GM13977 (cell line): ENCODE data around the gene VARS1.
A peak's percentile ranks its signal among the peaks of the same experiment; 100 is the strongest.
"Not testable (repeated sequence)": the region's sequence is repeated elsewhere in the genome, so short reads cannot be mapped to it uniquely, and the experiment has no call there.

Source experiments
- DNase-seq: peaks from one replicate; pipeline ENCODE4 v3.0.0; 2012; ENCODE audit warnings: low spot score
- CTCF ChIP-seq: IDR thresholded peaks from 2 replicates; pipeline ENCODE4 v1.5.1; 2012; ENCODE audit warnings: mild to moderate bottlenecking, control low read depth; ENCODE audit not compliant: insufficient read depth; ENCODE audit errors: extremely low read depth, missing control alignments
- in situ Hi-C: fragments of 300-500 bp; cut with MboI; formaldehyde crosslinking; loops from one replicate; pipeline ENCODE4 v1.12.0; 2022; ENCODE audit warnings: low sequenced_read_pairs, low pct_unique_long_range_greater_than_20kb, mixed read lengths, inconsistent platforms; ENCODE audit not compliant: unreplicated experiment

The VARS1 gene

DNA sequence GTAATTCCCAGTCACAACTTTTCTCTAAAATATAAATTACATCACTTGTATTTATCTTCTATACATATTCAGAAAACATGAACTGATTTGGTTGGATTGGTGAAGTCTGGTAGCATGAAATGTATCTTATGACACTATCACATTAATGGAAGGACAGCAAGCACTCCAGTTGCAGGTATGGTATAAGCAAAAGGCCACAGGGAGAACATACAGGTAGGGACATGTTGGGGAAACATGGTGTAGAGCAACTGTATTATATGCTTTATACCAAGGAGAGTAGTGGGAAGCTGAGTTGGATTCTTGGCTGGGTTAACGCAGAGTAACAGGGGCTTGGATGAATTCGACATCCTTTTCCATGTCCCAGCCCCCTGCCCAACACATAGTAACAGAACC, 1.4 kb upstream of the VARS1 start:
- DNase-seq: no peak
- in situ Hi-C loops: no loop called here
- no peak for TF ChIP-seq CTCF

GRCh38 chr6:31794866-31795615, 511 bp downstream of the VARS1 start:
- DNase-seq: no peak
- in situ Hi-C loops: no loop called here
- no peak for TF ChIP-seq CTCF

DNA sequence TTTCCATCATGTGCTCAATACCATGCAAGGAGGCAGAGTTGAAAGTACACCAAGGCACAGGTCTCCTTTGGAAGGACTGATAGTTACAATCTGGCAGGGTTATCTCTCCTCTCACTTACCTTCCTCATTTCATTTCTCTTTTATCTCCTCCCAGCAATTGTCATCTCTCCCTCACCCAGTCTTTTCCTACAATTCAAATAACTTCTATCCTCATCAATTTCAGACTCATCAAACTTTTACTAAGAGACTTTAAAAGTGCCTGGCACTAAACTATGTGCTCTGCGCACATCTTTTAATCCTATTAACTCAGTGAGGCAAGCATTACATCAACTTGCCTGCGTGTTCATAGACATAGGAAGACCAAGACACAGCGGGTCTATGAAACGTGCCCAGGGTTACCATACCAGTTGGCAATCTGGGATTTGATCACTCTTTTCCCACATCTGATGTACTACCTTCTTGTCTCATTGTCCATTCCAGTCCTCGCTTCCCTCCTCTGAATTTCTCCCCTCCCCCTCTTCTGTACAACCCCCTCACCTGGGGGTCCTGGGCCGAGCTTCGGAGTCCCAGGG, 1.2 kb downstream of the VARS1 start:
- in situ Hi-C loops: no loop called here
- peak; percentile 44 for DNase-seq

DNA sequence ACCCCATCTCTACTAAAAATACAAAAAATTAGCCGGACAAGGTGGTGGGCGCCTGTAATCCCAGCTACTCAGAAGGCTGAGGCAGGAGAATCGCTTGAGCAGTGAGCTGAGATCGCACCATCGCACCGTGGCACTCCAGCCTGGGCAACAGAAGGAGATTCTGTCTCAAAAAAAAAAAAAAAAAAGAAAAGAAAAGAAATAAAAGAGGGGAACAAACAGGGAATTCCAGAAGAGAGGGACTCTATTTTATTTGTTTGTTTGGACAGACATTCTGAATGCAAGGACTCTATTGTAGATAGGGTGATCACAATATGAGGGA, 1.7 kb downstream of the VARS1 start:
- DNase-seq, in situ Hi-C loops: not testable (repeated sequence)

More for the DNA sequence above, 1.2 kb downstream of the VARS1 start:
- no peak for TF ChIP-seq CTCF

- no peak for DNase-seq
- TF ChIP-seq CTCF: no peak
- in situ Hi-C loops: no loop called here
Measured at GRCh38 chr6:31792761-31793171, 2.8 kb downstream of the VARS1 start.

DNA sequence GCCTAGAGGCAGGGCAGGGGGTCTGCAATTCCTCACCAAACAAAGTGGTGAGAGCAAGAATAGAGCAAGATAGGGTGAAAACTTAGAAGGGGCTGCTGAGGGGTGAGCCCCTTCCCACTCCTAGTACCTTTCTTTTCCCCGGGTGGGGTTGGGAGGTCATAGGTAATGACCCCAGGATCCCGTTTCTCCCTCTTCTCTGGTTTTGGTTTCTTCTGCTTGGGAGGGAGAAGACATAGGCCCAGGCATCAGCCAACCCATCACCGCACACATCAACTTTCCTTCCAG, 3.5 kb downstream of the VARS1 start:
- TF ChIP-seq CTCF: no peak
- in situ Hi-C loops: no loop called here
- no peak for DNase-seq

DNA sequence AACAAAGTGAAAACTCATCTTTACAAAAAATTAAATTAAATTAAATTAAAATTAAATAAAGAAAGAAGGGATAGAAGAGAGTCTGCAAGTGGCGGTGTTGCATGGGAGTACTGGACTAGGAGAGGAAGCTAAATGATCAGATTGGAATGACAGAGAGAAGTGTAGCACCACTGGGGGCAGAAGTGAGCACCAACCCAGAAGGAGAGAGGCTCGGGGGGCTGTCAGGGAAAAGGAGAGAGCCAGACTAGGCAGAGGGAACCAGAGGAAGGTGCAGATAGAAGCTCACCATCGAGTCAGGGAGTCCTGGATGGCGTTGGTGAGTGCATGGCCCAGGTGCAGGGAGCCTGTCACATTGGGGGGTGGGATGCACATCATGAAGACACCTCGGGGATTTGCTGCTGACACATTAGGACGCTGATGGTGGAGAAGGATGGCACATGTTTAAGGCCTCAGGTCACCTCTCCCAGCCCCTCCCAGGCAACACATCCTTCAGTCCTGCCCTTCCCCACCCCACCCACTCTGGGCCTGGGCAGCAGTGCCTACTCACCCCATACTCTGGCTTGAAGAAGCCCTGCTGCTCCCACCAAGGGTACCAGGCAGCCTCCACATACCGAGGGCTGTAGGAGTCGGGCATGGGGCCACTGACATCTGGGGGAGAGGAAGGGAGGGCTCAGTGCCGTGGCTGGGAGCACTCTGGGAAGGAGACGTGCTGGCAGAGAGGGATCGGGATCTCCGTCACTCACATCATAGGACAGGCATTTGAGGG, 4.0 kb downstream of the VARS1 start:
- in situ Hi-C loops: no loop called here
- peak; percentile 65 for DNase-seq
- peak; percentile 66 for TF ChIP-seq CTCF
